Measurements from ENCODE around the gene TOMM22.

GRCh38 chr22:38655519-38656255 lies 26.1 kb upstream of the TOMM22 start:
- TF ChIP-seq CTCF (IDR thresholded peaks at IDR 0.05) (no peak), POLR2A (IDR thresholded peaks at IDR 0.05) (no peak)

Data from thyroid gland (tissue), 4 donors.